T-helper 1 cell treated with Interleukin-12 subunit alpha and Interleukin-12 subunit beta and Interleukin-4 antibody, amounts not matched to agents 30 μg/mL and 1 μg/mL, for 36 hours (primary cell): ENCODE measurements around the gene COL4A2.

Source experiments
- H3K27ac Mint-ChIP-seq: one replicate; pipeline ENCODE4 v1.8.0; 2021; ENCODE audit warnings: mild to moderate bottlenecking, mixed read lengths
- H3K27me3 Mint-ChIP-seq: one replicate; pipeline ENCODE4 v1.8.0; 2021; ENCODE audit warnings: low read depth, mixed read lengths
- H3K36me3 Mint-ChIP-seq: one replicate; pipeline ENCODE4 v1.8.0; 2021; ENCODE audit warnings: low read depth, mixed read lengths
- H3K4me1 Mint-ChIP-seq: one replicate; pipeline ENCODE4 v1.8.0; 2021; ENCODE audit warnings: low read depth, mixed read lengths
- H3K4me3 Mint-ChIP-seq: one replicate; pipeline ENCODE4 v1.8.0; 2021; ENCODE audit warnings: mild to moderate bottlenecking, moderate library complexity, mixed read lengths
- H3K9me3 Mint-ChIP-seq: one replicate; pipeline ENCODE4 v1.8.0; 2021; ENCODE audit warnings: mixed read lengths

COL4A2 gene

DNA sequence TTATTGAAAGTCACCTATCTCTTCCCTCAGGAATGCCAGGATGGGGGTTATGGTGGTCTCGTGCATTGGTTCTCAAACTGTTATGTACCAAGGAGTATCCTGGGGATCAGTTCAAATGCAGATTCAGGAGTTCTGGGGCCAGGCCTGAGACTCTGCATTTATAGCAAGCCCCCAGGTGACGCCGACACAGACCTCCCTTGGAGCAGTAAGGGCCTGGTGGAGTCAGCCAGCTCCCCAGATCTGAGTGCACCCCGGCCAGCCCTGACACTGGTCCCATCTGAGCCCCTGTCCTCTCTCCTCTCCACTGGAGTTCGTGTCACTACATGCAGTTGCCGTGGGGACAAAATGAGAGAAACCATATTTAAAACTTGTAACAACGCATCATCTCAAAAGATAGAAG lies 112.9 kb downstream of the COL4A2 start:
- H3K4me3 Mint-ChIP-seq: no peak overlapping the region
- H3K9me3 Mint-ChIP-seq: no peaks in the 10 kb centered on the region
- H3K27me3 Mint-ChIP-seq: peaks cover 80% of the 10 kb centered on the region
- H3K36me3 Mint-ChIP-seq: no peaks in the 10 kb centered on the region
- peaks cover 10% of the 10 kb centered on the region for H3K4me1 Mint-ChIP-seq
- no peak overlapping the region for H3K27ac Mint-ChIP-seq

GRCh38 chr13:110420626-110421025 lies 113.5 kb downstream of the COL4A2 start:
- Mint-ChIP-seq H3K36me3 (no peaks in the 10 kb centered on the region), H3K9me3 (no peaks in the 10 kb centered on the region), H3K4me1 (peaks cover 10% of the 10 kb centered on the region), H3K27me3 (peaks cover 85% of the 10 kb centered on the region), H3K27ac (no peak overlapping the region), H3K4me3 (no peak overlapping the region)

- peaks cover 10% of the 10 kb centered on the region for H3K4me1 Mint-ChIP-seq
- H3K36me3 Mint-ChIP-seq: no peaks in the 10 kb centered on the region
- no peak overlapping the region for H3K4me3 Mint-ChIP-seq
- H3K27me3 Mint-ChIP-seq: peaks cover 85% of the 10 kb centered on the region
- H3K27ac Mint-ChIP-seq: no peak overlapping the region
- no peaks in the 10 kb centered on the region for H3K9me3 Mint-ChIP-seq
These were observed 114.0 kb downstream of the COL4A2 start for GRCh38 chr13:110421061-110421460.

GRCh38 chr13:110421696-110422385 lies 114.8 kb downstream of the COL4A2 start:
- no peaks in the 10 kb centered on the region for H3K9me3 Mint-ChIP-seq
- H3K27ac Mint-ChIP-seq: no peak overlapping the region
- H3K36me3 Mint-ChIP-seq: no peaks in the 10 kb centered on the region
- no peak overlapping the region for H3K4me3 Mint-ChIP-seq
- peaks cover 90% of the 10 kb centered on the region for H3K27me3 Mint-ChIP-seq
- peaks cover 10% of the 10 kb centered on the region for H3K4me1 Mint-ChIP-seq

- Mint-ChIP-seq H3K4me1 (peaks cover 10% of the 10 kb centered on the region), H3K4me3 (no peak overlapping the region), H3K27ac (no peak overlapping the region), H3K36me3 (no peaks in the 10 kb centered on the region), H3K27me3 (peaks cover 88% of the 10 kb centered on the region), H3K9me3 (no peaks in the 10 kb centered on the region)
These were observed 116.0 kb downstream of the COL4A2 start for GRCh38 chr13:110422913-110423688.

DNA sequence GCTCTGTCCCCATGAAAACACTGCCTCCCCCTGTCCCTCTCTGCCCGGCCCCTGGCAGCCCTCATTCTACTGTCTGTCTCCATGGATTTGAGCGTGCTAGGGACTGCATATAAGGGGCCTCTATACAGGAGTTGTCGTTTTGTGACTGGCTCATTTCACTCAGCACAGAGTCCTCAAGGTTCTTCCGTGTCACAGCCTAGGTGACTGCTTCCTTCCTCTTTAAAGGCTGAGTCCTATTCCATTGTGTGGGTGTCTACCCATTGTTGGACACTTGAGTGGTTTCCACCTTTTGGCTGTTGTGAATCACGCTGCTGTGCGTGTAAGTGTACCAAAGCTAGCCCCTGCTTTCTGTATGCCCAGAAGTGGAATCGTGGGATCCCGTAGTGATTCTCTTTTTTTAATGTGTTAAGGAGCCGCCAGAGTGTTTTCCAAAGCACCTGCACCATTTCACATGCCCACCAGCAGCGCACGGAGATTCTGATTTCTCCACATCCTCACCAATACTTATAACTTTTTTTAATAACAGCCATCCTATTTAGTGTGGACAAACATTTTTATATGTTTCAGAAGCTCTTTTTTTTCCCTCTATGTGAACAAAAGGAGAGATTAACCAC lies 116.7 kb downstream of the COL4A2 start:
- Mint-ChIP-seq H3K4me1 (peaks cover 10% of the 10 kb centered on the region), H3K4me3 (no peak overlapping the region), H3K36me3 (no peaks in the 10 kb centered on the region), H3K9me3 (no peaks in the 10 kb centered on the region), H3K27me3 (peaks cover 87% of the 10 kb centered on the region), H3K27ac (no peak overlapping the region)

GRCh38 chr13:110424569-110425443 lies 117.7 kb downstream of the COL4A2 start:
- H3K27ac Mint-ChIP-seq: no peak overlapping the region
- H3K36me3 Mint-ChIP-seq: no peaks in the 10 kb centered on the region
- peaks cover 81% of the 10 kb centered on the region for H3K27me3 Mint-ChIP-seq
- H3K9me3 Mint-ChIP-seq: no peaks in the 10 kb centered on the region
- H3K4me3 Mint-ChIP-seq: no peak overlapping the region
- peaks cover 10% of the 10 kb centered on the region for H3K4me1 Mint-ChIP-seq

DNA sequence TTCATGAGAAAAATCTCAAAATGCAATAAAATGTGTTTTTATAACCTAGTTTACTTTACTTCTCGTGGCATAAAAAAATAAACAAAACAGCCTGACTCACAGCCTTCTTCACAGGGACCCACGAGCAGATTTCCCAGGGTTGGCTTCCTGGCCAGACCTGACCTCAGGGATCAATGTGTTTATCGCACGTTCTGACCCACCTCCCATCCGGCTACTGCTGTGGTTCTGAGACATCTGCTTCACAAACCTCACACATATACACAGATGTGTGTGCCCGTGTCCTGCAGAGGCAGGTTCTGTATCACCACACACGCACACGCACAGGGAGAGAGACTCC lies 118.3 kb downstream of the COL4A2 start:
- Mint-ChIP-seq H3K36me3 (no peaks in the 10 kb centered on the region), H3K9me3 (no peaks in the 10 kb centered on the region), H3K27me3 (peaks cover 78% of the 10 kb centered on the region), H3K4me3 (no peak overlapping the region), H3K27ac (no peak overlapping the region), H3K4me1 (peaks cover 10% of the 10 kb centered on the region)

DNA sequence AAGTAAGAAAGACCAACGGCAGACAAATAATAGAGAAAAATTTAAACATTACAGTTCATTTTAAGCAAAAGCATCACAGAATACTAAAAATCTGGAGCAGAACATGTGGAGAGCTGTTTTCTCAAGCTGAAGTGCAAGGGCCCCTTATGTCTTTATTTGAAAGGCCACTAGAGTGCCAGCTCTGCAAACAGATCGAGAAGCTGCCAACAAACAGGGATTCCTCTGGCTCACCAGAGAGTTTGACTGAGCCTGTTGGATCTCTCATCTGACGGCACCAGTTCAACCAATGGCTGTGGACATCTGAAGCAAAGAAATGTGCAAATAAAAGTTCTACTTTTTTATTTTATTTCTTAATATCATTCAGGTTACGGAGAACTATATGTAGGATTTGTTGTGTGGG lies 119.7 kb downstream of the COL4A2 start:
- no peak overlapping the region for H3K4me3 Mint-ChIP-seq
- peaks cover 69% of the 10 kb centered on the region for H3K27me3 Mint-ChIP-seq
- peaks cover 4% of the 10 kb centered on the region for H3K4me1 Mint-ChIP-seq
- H3K36me3 Mint-ChIP-seq: no peaks in the 10 kb centered on the region
- H3K27ac Mint-ChIP-seq: no peak overlapping the region
- H3K9me3 Mint-ChIP-seq: no peaks in the 10 kb centered on the region

GRCh38 chr13:110428313-110428712 lies 121.2 kb downstream of the COL4A2 start:
- Mint-ChIP-seq H3K27me3 (peaks cover 60% of the 10 kb centered on the region), H3K4me3 (no peak overlapping the region), H3K36me3 (no peaks in the 10 kb centered on the region), H3K9me3 (no peaks in the 10 kb centered on the region), H3K4me1 (no peaks in the 10 kb centered on the region), H3K27ac (no peak overlapping the region)

DNA sequence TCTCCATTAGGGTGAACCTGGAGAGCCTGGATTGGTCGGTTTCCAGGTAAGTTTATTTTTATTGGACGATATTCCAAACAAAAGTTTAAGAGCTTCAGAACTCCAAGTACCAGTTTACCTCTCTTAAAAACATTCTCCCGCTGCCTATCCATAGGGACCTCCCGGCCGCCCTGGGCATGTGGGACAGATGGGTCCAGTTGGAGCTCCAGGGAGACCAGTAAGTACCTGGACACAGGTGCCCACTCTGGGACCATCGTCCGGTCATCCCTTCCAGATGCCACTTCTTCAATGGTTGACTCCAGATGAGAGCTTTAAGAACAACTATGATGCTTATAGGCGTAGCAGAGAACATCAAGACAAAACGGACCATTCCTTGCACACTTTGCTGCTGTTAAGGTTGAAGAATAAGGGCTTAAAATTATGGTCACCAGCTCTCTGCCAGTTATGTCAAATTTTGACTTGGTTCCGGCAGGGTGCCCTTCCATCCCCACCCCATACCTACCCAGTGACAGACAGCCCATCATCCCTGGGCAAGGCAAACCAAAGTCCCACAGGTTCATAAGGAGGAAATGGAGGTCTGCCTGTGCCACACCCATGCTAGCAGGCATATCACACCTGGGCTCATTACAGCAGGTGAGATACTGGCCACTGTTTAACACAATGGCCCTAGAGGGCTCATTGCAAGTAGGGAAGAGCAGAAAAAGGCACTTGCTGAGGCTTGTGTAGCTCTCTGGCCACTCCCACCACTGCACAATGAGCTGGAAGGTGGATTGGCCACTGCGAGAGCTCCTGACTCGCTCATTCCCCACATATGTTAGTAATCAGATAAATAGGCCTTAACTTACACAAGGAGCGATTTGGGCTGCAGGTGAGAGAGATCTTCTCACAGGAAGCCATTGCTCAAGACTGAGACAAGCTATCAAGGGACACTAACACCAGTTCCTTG lies 123.6 kb downstream of the COL4A2 start:
- Mint-ChIP-seq H3K4me1 (no peaks in the 10 kb centered on the region), H3K27ac (no peak overlapping the region), H3K9me3 (no peaks in the 10 kb centered on the region), H3K36me3 (no peaks in the 10 kb centered on the region), H3K4me3 (no peak overlapping the region), H3K27me3 (peaks cover 52% of the 10 kb centered on the region)

- Mint-ChIP-seq H3K27me3 (peaks cover 47% of the 10 kb centered on the region), H3K36me3 (no peaks in the 10 kb centered on the region), H3K4me1 (no peaks in the 10 kb centered on the region), H3K4me3 (no peak overlapping the region), H3K27ac (no peak overlapping the region), H3K9me3 (no peaks in the 10 kb centered on the region)
These were observed 124.6 kb downstream of the COL4A2 start for GRCh38 chr13:110431425-110432294.

GRCh38 chr13:110432522-110432921 lies 125.4 kb downstream of the COL4A2 start:
- Mint-ChIP-seq H3K36me3 (no peaks in the 10 kb centered on the region), H3K4me1 (no peaks in the 10 kb centered on the region), H3K27me3 (peaks cover 44% of the 10 kb centered on the region), H3K27ac (no peak overlapping the region), H3K9me3 (no peaks in the 10 kb centered on the region), H3K4me3 (no peak overlapping the region)
